ENCODE data around the gene TMEM253. TPM values are rescaled to one million over a fixed set of nuclear protein-coding genes. Genes with fewer than 3 reads are reported as not detected.

TMEM253 gene
- total RNA-seq, 1 experiment from 2014 or later, result 0.49 TPM

GRCh38 chr14:21107283-21107800 lies 6.5 kb downstream of the TMEM253 start:
- TF ChIP-seq EZH2 (IDR thresholded peaks at IDR 0.05; ENCODE audit: borderline replicate concordance, low read depth, low read length, poor library complexity, severe bottlenecking), result no peak
- TF ChIP-seq, protein P1, sequence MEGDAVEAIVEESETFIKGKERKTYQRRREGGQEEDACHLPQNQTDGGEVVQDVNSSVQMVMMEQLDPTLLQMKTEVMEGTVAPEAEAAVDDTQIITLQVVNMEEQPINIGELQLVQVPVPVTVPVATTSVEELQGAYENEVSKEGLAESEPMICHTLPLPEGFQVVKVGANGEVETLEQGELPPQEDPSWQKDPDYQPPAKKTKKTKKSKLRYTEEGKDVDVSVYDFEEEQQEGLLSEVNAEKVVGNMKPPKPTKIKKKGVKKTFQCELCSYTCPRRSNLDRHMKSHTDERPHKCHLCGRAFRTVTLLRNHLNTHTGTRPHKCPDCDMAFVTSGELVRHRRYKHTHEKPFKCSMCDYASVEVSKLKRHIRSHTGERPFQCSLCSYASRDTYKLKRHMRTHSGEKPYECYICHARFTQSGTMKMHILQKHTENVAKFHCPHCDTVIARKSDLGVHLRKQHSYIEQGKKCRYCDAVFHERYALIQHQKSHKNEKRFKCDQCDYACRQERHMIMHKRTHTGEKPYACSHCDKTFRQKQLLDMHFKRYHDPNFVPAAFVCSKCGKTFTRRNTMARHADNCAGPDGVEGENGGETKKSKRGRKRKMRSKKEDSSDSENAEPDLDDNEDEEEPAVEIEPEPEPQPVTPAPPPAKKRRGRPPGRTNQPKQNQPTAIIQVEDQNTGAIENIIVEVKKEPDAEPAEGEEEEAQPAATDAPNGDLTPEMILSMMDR (conservative IDR thresholded peaks at IDR 0.05; ENCODE audit: low read depth, low read length), result no peak

GRCh38 chr14:21108791-21109190 lies 7.9 kb downstream of the TMEM253 start:
- TF ChIP-seq EZH2 (IDR thresholded peaks at IDR 0.05; ENCODE audit: borderline replicate concordance, low read depth, low read length, poor library complexity, severe bottlenecking), result no peak
- TF ChIP-seq, protein P1 (conservative IDR thresholded peaks at IDR 0.05; ENCODE audit: low read depth, low read length), result no peak
- intact Hi-C loops (cut with micrococcal nuclease; ENCODE audit: unreplicated experiment), result loop anchor here (5.0 kb wide), 1 partner anchor 251 kb away; no protein-coding TSS in a partner anchor
- H3K4me1 ChIP-seq (ENCODE audit: insufficient read depth, low read length, poor library complexity, severe bottlenecking), result peaks cover 18% of the 10 kb centered on the region
- H3K36me3 ChIP-seq (ENCODE audit: insufficient read depth, low read length, poor library complexity, severe bottlenecking), result no peaks in the 10 kb centered on the region
- H3K9me3 ChIP-seq (ENCODE audit: low read depth, low read length, poor library complexity, severe bottlenecking), result no peaks in the 10 kb centered on the region
- H3K27ac ChIP-seq (ENCODE audit: low read depth, low read length, poor library complexity, severe bottlenecking), result no peak overlapping the region
- H3K27me3 ChIP-seq (replicated peaks; ENCODE audit: insufficient read depth, low read depth, low read length, poor library complexity), result no peaks in the 10 kb centered on the region
- no peak overlapping the region for H3K4me3 ChIP-seq (ENCODE audit: low read depth, low read length, poor library complexity, severe bottlenecking)
- BruUV-seq (replicated peaks), result no TSS peak
- DNase-seq (ENCODE audit: low spot score), result no peak
- ChIA-PET POLR2A (ENCODE audit: low non-redundant PET) (no interaction called here), CTCF (interaction anchor here (0.6 to 1.6 kb wide), 2 partner anchors 37 to 40 kb away, joined by 3 to 7 read pairs; no protein-coding TSS in a partner anchor)

More at GRCh38 chr14:21107283-21107800, 6.5 kb downstream of the TMEM253 start:
- Histone ChIP-seq H3K36me3 (ENCODE audit: insufficient read depth, low read length, poor library complexity, severe bottlenecking) (no peaks in the 10 kb centered on the region), H3K27me3 (replicated peaks; ENCODE audit: insufficient read depth, low read depth, low read length, poor library complexity) (no peaks in the 10 kb centered on the region), H3K9me3 (ENCODE audit: low read depth, low read length, poor library complexity, severe bottlenecking) (no peaks in the 10 kb centered on the region), H3K27ac (ENCODE audit: low read depth, low read length, poor library complexity, severe bottlenecking) (peak overlapping the region; percentile 62), H3K4me3 (ENCODE audit: low read depth, low read length, poor library complexity, severe bottlenecking) (no peak overlapping the region), H3K4me1 (ENCODE audit: insufficient read depth, low read length, poor library complexity, severe bottlenecking) (peaks cover 25% of the 10 kb centered on the region)
- intact Hi-C loops (cut with micrococcal nuclease; ENCODE audit: unreplicated experiment), result loop anchor here (5.0 kb wide), 1 partner anchor 250 kb away; no protein-coding TSS in a partner anchor
- DNase-seq (ENCODE audit: low spot score), result no peak
- CTCF ChIA-PET, result no interaction called here
- BruUV-seq (replicated peaks), result no TSS peak
- POLR2A ChIA-PET (ENCODE audit: low non-redundant PET), result no interaction called here

DNA sequence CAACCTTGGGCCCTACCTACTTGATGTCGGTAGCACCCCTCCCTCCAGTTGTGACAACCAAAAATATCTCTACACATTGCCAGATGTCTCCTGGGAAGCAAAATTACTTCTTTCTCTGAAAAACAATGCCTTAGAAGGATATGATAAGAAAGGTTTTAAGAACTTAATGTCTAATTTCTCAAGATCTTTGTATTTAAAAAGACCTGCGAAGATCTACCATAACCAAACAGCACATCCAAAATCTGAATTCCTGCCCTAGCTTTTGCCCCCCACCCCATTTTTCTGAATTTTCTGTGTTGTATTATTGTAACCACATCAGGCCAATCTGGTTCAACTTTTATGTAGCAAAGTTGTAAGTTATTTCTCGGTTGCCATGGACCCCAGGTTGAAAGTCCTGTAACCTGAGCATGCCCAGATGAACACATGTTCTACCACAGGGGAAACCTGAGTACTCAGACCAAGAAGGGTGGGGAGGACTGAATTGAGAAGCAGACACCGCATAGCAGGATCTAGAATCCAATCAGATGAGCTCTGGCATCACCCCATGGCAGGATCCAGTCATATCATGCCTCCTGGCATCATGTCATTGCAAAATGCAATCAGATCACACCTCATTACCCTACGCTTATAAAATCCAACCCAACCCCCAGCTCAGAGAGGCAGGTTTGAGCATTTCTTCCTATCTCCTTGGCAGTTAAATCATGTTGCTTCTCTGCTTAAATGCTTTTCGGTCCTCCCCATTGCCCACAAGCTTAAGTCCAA lies 8.7 kb downstream of the TMEM253 start:
- TF ChIP-seq, protein P1 (conservative IDR thresholded peaks at IDR 0.05; ENCODE audit: low read depth, low read length), result no peak
- no peak for TF ChIP-seq EZH2 (IDR thresholded peaks at IDR 0.05; ENCODE audit: borderline replicate concordance, low read depth, low read length, poor library complexity, severe bottlenecking)
- CTCF ChIA-PET, result interaction anchor here (1.2 to 1.6 kb wide), 2 partner anchors 10 to 41 kb away, joined by 4 to 7 read pairs; no protein-coding TSS in a partner anchor
- POLR2A ChIA-PET (ENCODE audit: low non-redundant PET), result no interaction called here
- BruUV-seq (replicated peaks), result no TSS peak
- Histone ChIP-seq H3K27ac (ENCODE audit: low read depth, low read length, poor library complexity, severe bottlenecking) (peak overlapping the region; percentile 7), H3K9me3 (ENCODE audit: low read depth, low read length, poor library complexity, severe bottlenecking) (no peaks in the 10 kb centered on the region), H3K4me3 (ENCODE audit: low read depth, low read length, poor library complexity, severe bottlenecking) (no peak overlapping the region), H3K4me1 (ENCODE audit: insufficient read depth, low read length, poor library complexity, severe bottlenecking) (peaks cover 18% of the 10 kb centered on the region), H3K36me3 (ENCODE audit: insufficient read depth, low read length, poor library complexity, severe bottlenecking) (no peaks in the 10 kb centered on the region), H3K27me3 (replicated peaks; ENCODE audit: insufficient read depth, low read depth, low read length, poor library complexity) (no peaks in the 10 kb centered on the region)
- peak; percentile 47 for DNase-seq (ENCODE audit: low spot score)
- intact Hi-C loops (cut with micrococcal nuclease; ENCODE audit: unreplicated experiment), result loop anchor here (5.0 kb wide), 1 partner anchor 252 kb away; no protein-coding TSS in a partner anchor

All from A673 (cell line).